ENCODE results near the gene PIH1D1.

DNA sequence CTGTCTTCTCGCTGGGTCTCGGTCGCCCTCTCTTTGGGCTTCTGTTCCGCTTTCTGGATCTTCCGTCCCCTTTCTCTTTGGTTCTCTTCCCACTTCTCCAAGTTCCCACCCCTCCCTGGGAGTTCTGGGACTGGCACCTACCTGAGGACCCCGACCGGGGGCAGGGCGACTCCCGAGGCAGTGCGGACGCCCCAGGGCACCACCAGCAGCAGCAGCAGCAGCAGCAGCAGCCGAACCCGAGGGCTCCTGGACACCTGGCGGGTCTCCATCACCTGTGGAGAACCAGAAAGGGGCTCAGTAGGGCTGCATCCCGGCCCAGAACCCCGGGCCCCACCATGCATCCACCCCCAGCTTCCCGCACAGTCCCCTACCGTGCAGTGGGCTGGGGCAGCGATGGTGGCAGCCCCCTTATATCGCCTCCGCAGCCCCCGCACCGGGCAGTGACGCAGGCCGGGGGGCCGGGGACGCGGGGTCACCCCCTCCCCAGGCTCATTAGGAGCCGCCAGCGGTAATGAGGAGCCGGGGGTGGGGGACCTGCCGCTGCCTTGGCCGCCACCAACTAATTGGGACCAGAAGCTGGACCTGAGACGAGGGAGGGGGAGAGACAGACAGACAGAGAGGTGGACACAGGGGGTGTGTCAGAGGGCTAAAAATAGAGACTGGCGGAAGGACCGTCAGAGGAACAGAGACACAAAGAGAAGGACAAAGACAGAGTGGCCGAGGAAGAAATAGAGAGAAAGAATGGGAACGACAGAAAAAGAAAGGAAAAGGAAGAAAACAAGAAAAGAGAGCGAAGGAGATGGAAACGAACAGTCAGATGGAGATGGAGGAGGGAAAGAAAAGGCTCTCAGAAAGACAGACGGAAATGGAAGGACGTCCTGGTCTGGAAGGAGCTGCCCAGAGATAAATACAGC is 28.3 kb downstream of the PIH1D1 start, which contains the start of gene PTH2:
- no peak for TF ChIP-seq POLR2A (IDR thresholded peaks at IDR 0.05; ENCODE audit: low read depth, low read length)
- no peak for TF ChIP-seq TAF1 (IDR thresholded peaks at IDR 0.05; ENCODE audit: borderline replicate concordance, low read depth, low read length)
- TF ChIP-seq POLR2AphosphoS5 (IDR thresholded peaks at IDR 0.05; ENCODE audit: low read depth, low read length): no peak
